ENCODE measurements around the gene SLC47A1. TPM values are rescaled to one million over a fixed set of nuclear protein-coding genes. Genes with fewer than 3 reads are reported as not detected.

SLC47A1 gene
- total and polyA plus RNA-seq, 2 of the 13 experiments (the other 11 are each of a cell fraction or from before 2014, with no cell fraction given): 42.1 to 67.5 TPM

DNA sequence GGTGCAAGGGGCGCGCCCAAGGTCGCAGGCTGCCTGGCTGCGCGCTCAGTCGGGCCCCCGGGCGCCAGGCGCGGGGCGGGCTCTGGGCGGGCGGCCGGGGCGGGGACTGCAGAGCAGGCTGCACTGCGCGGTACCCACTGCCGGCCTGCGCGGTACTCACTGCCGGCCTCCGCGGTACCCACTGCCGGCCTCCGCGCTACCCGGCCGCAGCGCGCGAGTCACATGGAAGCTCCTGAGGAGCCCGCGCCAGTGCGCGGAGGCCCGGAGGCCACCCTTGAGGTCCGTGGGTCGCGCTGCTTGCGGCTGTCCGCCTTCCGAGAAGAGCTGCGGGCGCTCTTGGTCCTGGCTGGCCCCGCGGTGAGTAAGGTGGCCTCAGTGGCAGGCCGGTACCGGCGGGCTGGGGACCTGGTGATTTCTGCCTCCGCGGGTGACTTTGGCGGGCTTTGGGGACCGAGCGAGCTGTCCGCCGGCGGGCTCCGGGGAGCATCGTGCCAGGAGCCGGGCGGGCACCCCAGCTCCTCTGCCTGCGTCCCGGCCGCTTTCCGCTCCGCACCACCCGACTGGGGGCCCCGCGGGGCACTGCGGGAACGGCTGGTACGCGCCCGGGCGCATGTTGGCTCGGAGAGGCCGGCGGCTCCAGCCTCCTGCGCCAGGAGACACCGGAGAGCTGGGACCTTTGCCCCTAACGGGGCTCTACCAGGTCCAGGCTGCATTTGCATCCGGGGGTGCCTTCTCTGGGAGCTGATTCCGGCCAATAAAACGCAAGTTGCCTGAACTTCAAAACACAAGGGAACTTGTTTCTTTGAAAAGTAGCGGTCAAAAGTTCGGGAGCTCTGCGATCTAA lies at the start of gene SLC47A1 (continued):
- TF ChIP-seq, protein P1, sequence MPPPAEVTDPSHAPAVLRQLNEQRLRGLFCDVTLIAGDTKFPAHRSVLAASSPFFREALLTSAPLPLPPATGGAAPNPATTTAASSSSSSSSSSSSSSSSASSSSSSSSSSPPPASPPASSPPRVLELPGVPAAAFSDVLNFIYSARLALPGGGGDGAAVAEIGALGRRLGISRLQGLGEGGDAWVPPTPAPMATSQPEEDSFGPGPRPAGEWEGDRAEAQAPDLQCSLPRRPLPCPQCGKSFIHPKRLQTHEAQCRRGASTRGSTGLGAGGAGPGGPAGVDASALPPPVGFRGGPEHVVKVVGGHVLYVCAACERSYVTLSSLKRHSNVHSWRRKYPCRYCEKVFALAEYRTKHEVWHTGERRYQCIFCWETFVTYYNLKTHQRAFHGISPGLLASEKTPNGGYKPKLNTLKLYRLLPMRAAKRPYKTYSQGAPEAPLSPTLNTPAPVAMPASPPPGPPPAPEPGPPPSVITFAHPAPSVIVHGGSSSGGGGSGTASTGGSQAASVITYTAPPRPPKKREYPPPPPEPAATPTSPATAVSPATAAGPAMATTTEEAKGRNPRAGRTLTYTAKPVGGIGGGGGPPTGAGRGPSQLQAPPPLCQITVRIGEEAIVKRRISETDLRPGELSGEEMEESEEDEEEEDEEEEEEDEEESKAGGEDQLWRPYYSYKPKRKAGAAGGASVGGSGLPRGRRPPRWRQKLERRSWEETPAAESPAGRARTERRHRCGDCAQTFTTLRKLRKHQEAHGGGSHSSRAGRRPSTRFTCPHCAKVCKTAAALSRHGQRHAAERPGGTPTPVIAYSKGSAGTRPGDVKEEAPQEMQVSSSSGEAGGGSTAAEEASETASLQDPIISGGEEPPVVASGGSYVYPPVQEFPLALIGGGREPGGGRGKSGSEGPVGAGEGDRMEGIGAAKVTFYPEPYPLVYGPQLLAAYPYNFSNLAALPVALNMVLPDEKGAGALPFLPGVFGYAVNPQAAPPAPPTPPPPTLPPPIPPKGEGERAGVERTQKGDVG (CRISPR knock-in tag; IDR thresholded peaks at IDR 0.05; ENCODE audit: borderline replicate concordance): no peak
- no peak; the same call in 1 of the 2 replicates for TF ChIP-seq ZNF607 (CRISPR knock-in tag; IDR thresholded peaks at IDR 0.05; ENCODE audit: borderline replicate concordance)
- no peak; the same call in 1 of the 2 replicates for TF ChIP-seq ZNF329 (CRISPR knock-in tag; IDR thresholded peaks at IDR 0.05; ENCODE audit: low read depth)
- TF ChIP-seq ZNF501 (CRISPR knock-in tag; IDR thresholded peaks at IDR 0.05): peak; percentile 57
- 0 out of 2 replicates have a peak, but pooled peaks have one; percentile 42 for TF ChIP-seq ZNF317 (CRISPR knock-in tag; IDR thresholded peaks at IDR 0.05)
- TF ChIP-seq, protein P2, sequence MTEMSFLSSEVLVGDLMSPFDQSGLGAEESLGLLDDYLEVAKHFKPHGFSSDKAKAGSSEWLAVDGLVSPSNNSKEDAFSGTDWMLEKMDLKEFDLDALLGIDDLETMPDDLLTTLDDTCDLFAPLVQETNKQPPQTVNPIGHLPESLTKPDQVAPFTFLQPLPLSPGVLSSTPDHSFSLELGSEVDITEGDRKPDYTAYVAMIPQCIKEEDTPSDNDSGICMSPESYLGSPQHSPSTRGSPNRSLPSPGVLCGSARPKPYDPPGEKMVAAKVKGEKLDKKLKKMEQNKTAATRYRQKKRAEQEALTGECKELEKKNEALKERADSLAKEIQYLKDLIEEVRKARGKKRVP (CRISPR knock-in tag; IDR thresholded peaks at IDR 0.05): peak in 1 of 2 experiments; percentile 27; a peak in 1 of 4 replicates
- TF ChIP-seq, protein P3, sequence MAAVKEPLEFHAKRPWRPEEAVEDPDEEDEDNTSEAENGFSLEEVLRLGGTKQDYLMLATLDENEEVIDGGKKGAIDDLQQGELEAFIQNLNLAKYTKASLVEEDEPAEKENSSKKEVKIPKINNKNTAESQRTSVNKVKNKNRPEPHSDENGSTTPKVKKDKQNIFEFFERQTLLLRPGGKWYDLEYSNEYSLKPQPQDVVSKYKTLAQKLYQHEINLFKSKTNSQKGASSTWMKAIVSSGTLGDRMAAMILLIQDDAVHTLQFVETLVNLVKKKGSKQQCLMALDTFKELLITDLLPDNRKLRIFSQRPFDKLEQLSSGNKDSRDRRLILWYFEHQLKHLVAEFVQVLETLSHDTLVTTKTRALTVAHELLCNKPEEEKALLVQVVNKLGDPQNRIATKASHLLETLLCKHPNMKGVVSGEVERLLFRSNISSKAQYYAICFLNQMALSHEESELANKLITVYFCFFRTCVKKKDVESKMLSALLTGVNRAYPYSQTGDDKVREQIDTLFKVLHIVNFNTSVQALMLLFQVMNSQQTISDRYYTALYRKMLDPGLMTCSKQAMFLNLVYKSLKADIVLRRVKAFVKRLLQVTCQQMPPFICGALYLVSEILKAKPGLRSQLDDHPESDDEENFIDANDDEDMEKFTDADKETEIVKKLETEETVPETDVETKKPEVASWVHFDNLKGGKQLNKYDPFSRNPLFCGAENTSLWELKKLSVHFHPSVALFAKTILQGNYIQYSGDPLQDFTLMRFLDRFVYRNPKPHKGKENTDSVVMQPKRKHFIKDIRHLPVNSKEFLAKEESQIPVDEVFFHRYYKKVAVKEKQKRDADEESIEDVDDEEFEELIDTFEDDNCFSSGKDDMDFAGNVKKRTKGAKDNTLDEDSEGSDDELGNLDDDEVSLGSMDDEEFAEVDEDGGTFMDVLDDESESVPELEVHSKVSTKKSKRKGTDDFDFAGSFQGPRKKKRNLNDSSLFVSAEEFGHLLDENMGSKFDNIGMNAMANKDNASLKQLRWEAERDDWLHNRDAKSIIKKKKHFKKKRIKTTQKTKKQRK (IDR thresholded peaks at IDR 0.05; ENCODE audit: low read length): no peak
- 0 out of 2 replicates have a peak, but pooled peaks have one; percentile 36 for TF ChIP-seq GZF1 (CRISPR knock-in tag; IDR thresholded peaks at IDR 0.05)
- no peak for TF ChIP-seq MATR3 (CRISPR knock-in tag; IDR thresholded peaks at IDR 0.05)
- TF ChIP-seq KDM5A (IDR thresholded peaks at IDR 0.05; ENCODE audit: borderline replicate concordance, low read length): peak; percentile 34; the same call in 1 of the 2 replicates
- TF ChIP-seq BCL6 (CRISPR knock-in tag; IDR thresholded peaks at IDR 0.05): no peak
- no peak for TF ChIP-seq ZNF225 (CRISPR knock-in tag; IDR thresholded peaks at IDR 0.05)
- TF ChIP-seq, protein P4, sequence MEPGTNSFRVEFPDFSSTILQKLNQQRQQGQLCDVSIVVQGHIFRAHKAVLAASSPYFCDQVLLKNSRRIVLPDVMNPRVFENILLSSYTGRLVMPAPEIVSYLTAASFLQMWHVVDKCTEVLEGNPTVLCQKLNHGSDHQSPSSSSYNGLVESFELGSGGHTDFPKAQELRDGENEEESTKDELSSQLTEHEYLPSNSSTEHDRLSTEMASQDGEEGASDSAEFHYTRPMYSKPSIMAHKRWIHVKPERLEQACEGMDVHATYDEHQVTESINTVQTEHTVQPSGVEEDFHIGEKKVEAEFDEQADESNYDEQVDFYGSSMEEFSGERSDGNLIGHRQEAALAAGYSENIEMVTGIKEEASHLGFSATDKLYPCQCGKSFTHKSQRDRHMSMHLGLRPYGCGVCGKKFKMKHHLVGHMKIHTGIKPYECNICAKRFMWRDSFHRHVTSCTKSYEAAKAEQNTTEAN (CRISPR knock-in tag; conservative IDR thresholded peaks at IDR 0.05): no peak
- TF ChIP-seq NONO (IDR thresholded peaks at IDR 0.05): no peak
- TF ChIP-seq NONO (CRISPR knock-in tag; conservative IDR thresholded peaks at IDR 0.05): peak; percentile 34; the same call in 1 of the 2 replicates
- no peak for TF ChIP-seq PITX1 (CRISPR knock-in tag; IDR thresholded peaks at IDR 0.05)
- TF ChIP-seq, protein P5, sequence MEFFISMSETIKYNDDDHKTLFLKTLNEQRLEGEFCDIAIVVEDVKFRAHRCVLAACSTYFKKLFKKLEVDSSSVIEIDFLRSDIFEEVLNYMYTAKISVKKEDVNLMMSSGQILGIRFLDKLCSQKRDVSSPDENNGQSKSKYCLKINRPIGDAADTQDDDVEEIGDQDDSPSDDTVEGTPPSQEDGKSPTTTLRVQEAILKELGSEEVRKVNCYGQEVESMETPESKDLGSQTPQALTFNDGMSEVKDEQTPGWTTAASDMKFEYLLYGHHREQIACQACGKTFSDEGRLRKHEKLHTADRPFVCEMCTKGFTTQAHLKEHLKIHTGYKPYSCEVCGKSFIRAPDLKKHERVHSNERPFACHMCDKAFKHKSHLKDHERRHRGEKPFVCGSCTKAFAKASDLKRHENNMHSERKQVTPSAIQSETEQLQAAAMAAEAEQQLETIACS (CRISPR knock-in tag; IDR thresholded peaks at IDR 0.05): no peak
- TF ChIP-seq ZNF20 (CRISPR knock-in tag; IDR thresholded peaks at IDR 0.05): peak; percentile 88; the same call in 1 of the 2 replicates
